Astrocyte of the spinal cord (primary cell): ENCODE measurements around the gene COX10.

ENCODE experiments used
- DNase-seq: peaks from one replicate; pipeline ENCODE4 v3.0.0; 2011; ENCODE audit warnings: low read depth, low spot score
- H3K4me3 ChIP-seq: 2 replicates; pipeline ENCODE4 v1.5.1; 2011; ENCODE audit warnings: low read depth, mild to moderate bottlenecking, low read length, moderate library complexity
- in situ Hi-C: cut with HindIII; loops from 2 replicates; pipeline ENCODE4 v1.10.0; 2017; ENCODE audit warnings: low sequenced_read_pairs
- TF ChIP-seq, protein P1 (sequence below): IDR thresholded peaks from 2 replicates; pipeline ENCODE4 v1.5.1; 2012; ENCODE audit warnings: low read depth, mild to moderate bottlenecking, low read length, inconsistent platforms

The COX10 gene

DNA sequence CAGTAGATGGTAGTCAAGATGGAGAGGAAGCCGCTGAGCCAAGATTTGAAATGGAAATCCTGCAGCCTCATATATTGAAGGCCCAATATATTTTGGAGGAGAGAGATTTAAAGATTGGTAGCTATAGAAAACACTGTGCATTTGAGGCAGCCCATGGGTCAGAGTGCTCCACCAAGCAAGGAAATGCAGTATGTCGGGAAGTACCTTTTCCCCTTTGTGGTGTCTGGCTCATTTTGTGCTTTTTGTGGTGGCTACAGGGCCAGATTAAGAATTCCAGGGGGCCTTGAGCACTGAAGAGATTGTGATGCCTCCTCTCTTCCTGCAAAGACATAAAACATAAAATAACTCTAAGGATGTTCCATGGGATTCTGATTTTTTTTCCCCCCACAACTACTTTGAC lies 127.8 kb downstream of the COX10 start:
- in situ Hi-C loops, result no loop called here
- TF ChIP-seq, protein P1, sequence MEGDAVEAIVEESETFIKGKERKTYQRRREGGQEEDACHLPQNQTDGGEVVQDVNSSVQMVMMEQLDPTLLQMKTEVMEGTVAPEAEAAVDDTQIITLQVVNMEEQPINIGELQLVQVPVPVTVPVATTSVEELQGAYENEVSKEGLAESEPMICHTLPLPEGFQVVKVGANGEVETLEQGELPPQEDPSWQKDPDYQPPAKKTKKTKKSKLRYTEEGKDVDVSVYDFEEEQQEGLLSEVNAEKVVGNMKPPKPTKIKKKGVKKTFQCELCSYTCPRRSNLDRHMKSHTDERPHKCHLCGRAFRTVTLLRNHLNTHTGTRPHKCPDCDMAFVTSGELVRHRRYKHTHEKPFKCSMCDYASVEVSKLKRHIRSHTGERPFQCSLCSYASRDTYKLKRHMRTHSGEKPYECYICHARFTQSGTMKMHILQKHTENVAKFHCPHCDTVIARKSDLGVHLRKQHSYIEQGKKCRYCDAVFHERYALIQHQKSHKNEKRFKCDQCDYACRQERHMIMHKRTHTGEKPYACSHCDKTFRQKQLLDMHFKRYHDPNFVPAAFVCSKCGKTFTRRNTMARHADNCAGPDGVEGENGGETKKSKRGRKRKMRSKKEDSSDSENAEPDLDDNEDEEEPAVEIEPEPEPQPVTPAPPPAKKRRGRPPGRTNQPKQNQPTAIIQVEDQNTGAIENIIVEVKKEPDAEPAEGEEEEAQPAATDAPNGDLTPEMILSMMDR, result no peak
- no peak overlapping the region for H3K4me3 ChIP-seq
- DNase-seq, result no peak

DNA sequence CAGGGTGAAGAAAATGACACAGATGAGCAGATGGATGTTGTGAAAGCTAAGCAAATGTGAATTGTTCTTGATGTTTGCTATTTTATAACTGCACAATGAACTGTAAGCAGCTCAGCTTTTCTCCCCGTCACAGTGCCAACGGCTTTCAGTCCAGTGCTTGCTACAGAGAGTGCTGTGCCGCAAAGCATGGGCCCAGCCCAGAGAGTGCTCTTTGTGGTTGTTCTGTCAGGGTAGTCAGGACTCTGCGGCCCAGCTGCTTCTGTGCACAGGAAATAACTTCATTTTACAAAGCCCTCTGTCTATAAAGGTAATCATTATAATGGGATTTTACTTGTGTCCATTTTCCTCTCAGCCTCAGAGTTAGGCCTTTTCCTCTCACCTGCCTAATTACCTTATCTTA lies 128.3 kb downstream of the COX10 start:
- DNase-seq, result no peak
- in situ Hi-C loops, result no loop called here
- no peak overlapping the region for H3K4me3 ChIP-seq
- TF ChIP-seq, protein P1, result no peak

DNA sequence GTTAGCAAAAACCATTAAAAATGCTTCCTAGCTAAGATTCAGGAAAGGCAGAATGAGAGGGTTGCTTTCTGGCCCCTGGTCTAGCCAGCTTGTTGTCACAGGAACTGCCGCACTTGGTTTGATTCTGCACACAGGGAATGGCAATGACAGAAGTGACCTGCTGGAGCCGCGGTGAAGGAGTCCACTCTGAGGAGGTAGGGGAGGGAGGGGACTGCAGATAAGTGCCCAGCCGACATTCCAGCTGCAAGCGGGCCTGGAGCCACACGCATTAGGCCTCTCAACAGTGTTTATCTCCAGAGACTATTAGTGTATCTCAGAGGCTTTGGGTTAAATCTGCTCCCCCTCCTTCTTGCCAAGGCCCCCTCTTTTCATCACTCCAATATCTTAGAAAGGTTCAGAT lies 128.7 kb downstream of the COX10 start:
- TF ChIP-seq, protein P1, result no peak
- no peak overlapping the region for H3K4me3 ChIP-seq
- in situ Hi-C loops, result no loop called here
- no peak for DNase-seq

DNA sequence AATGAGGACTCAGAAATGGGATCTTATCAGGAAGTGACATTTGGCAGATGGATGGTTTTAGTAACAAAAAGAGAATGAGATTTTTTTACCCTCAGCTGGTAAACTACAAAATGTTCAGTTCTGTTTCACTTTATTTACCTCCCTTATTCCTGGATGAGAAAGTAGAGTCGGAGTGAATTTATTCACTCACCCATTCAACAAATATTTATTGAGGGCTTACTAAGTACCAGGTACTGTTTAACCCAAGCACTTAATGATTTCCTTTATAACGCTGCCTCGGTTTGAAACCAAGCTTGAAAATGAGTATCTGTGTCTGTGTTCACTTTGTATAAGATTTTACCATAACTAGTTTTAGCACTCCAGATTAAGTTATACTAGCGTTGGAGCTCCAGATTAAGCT lies 129.3 kb downstream of the COX10 start:
- H3K4me3 ChIP-seq, result no peak overlapping the region
- no peak for DNase-seq
- TF ChIP-seq, protein P1, result no peak
- in situ Hi-C loops, result no loop called here

DNA sequence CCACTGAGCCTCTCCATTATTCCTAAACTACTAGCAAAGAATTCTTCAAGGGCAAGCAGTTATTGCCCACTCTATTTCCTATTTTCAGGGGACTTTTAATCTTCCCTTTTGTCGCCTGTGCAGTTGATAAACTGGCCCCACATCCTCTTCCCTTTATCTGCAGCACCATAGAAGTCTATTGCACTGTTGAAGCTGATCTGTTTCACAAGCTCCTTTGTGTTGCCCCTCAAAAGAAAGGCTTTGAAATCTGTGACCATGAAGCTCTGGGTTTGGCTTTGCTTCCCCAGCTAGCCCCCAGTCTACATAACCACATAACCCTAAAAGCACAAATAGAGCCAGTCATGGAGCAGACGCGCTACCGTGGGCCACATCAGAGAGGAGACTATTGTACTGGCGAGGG lies 130.3 kb downstream of the COX10 start:
- H3K4me3 ChIP-seq, result no peak overlapping the region
- TF ChIP-seq, protein P1, result no peak
- DNase-seq, result no peak
- in situ Hi-C loops, result no loop called here

DNA sequence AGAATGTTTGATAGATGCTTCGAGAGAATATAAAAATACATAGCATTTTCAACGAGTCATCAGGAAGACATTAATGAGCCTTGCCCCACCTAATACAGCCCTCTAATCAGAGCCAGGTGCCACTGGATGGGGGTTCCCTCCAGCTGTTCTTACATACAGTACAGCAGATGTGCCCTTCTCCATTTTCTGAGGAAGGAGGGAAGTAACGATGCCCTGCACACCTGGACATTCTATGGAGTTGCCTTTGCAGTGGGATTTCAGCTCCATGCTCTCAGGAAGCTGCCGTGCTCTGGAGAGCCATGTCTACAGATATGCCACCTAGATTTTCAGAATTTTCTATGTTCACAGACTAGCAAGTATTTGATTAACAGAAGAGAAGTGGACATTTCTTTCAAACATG lies 131.1 kb downstream of the COX10 start:
- no peak overlapping the region for H3K4me3 ChIP-seq
- no peak for DNase-seq
- in situ Hi-C loops, result no loop called here
- TF ChIP-seq, protein P1, result no peak
